Keratinocyte (primary cell): ENCODE measurements around the gene PABPN1. TPM values are rescaled to one million over a fixed set of nuclear protein-coding genes. Genes with fewer than 3 reads are reported as not detected.

Experiments used
- DNase-seq: peaks from one replicate; pipeline ENCODE4 v3.0.0-alpha.2; 2011; ENCODE audit warnings: low read depth, missing footprints, low spot score
- FAIRE-seq: peaks from 2 replicates; lab custom pipeline; 2011; peaks lifted over from hg19 to GRCh38; lab: Jason Lieb, UNC
- H2AFZ ChIP-seq: 2 replicates; pipeline ENCODE4 v1.6.0; 2012; ENCODE audit warnings: low read length, control low read depth, inconsistent platforms; ENCODE audit not compliant: control insufficient read depth
- H3K27ac ChIP-seq: 2 replicates; pipeline ENCODE4 v1.5.1; 2011; ENCODE audit warnings: low read length; ENCODE audit not compliant: control insufficient read depth, insufficient read depth
- H3K27me3 ChIP-seq: 3 replicates; pipeline ENCODE4 v1.6.0; 2011; ENCODE audit warnings: low read length; ENCODE audit not compliant: control insufficient read depth, insufficient read depth; ENCODE audit errors: extremely low read depth
- H3K36me3 ChIP-seq, 2 experiments: 2 replicates in 1 of 2; 3 replicates in 1 of 2; pipeline ENCODE4 v1.5.1; 2011; ENCODE audit warnings: low read length in 2 of 2, mild to moderate bottlenecking in 1 of 2; ENCODE audit not compliant: control insufficient read depth in 2 of 2, insufficient read depth in 2 of 2; ENCODE audit errors: extremely low read depth in 1 of 2
- H3K4me1 ChIP-seq: 3 replicates; pipeline ENCODE4 v1.5.1; 2011; ENCODE audit warnings: low read length; ENCODE audit not compliant: control insufficient read depth, insufficient read depth; ENCODE audit errors: extremely low read depth
- H3K4me2 ChIP-seq: 3 replicates; pipeline ENCODE4 v1.6.0; 2011; ENCODE audit warnings: low read depth, low read length; ENCODE audit not compliant: control insufficient read depth, insufficient read depth; ENCODE audit errors: extremely low read depth
- H3K4me3 ChIP-seq, 3 experiments: fragments of 200-600 bp in 1 of 3; sonication (generic) in 1 of 3; 2 replicates in 2 of 3; 3 replicates in 1 of 3; pipeline ENCODE4 v1.5.1; 2011 to 2016; ENCODE audit warnings: low read length in 3 of 3, mild to moderate bottlenecking in 3 of 3, control low read depth in 2 of 3, inconsistent platforms in 1 of 3, low read depth in 1 of 3, mixed read lengths in 1 of 3, mixed run types in 1 of 3, moderate library complexity in 1 of 3; ENCODE audit not compliant: control insufficient read depth in 2 of 3, insufficient read depth in 2 of 3; ENCODE audit errors: extremely low read depth in 1 of 3
- H3K79me2 ChIP-seq: 2 replicates; pipeline ENCODE4 v1.6.0; 2012; ENCODE audit warnings: low read length; ENCODE audit not compliant: control insufficient read depth, insufficient read depth
- H3K9ac ChIP-seq: 3 replicates; pipeline ENCODE4 v1.6.0; 2011; ENCODE audit warnings: low read length; ENCODE audit not compliant: control insufficient read depth, insufficient read depth; ENCODE audit errors: extremely low read depth
- H3K9me1 ChIP-seq: 3 replicates; pipeline ENCODE4 v1.6.0; 2011; ENCODE audit warnings: low read length; ENCODE audit not compliant: control insufficient read depth, insufficient read depth; ENCODE audit errors: extremely low read depth
- H3K9me3 ChIP-seq: 2 replicates; pipeline ENCODE4 v1.5.1; 2012; ENCODE audit warnings: low read depth, low read length; ENCODE audit not compliant: control insufficient read depth
- H4K20me1 ChIP-seq: 3 replicates; pipeline ENCODE4 v1.6.0; 2011; ENCODE audit warnings: low read length; ENCODE audit not compliant: control insufficient read depth, insufficient read depth; ENCODE audit errors: extremely low read depth
- CTCF ChIP-seq, 3 experiments: IDR thresholded peaks in 1 of 3; conservative IDR thresholded peaks in 1 of 3; optimal IDR thresholded peaks in 1 of 3; 2 replicates in 2 of 3; 3 replicates in 1 of 3; pipeline versions ENCODE3 to v1.5.1; 2011; ENCODE audit warnings: low read length in 3 of 3, mild to moderate bottlenecking in 3 of 3, moderate library complexity in 2 of 3, control low read depth in 1 of 3, inconsistent platforms in 1 of 3; ENCODE audit not compliant: insufficient read depth in 2 of 3; ENCODE audit errors: extremely low read depth in 1 of 3
- EZH2 ChIP-seq: IDR thresholded peaks from one replicate; pipeline ENCODE4 v1.6.1; 2012; ENCODE audit warnings: inconsistent platforms, mild to moderate bottlenecking, low read length, moderate library complexity
- dilution Hi-C: fragments of 300-500 bp; cut with MboI; formaldehyde crosslinking; loops from one replicate; pipeline ENCODE4 v1.7.0; 2020; ENCODE audit warnings: low sequenced_read_pairs; ENCODE audit not compliant: extremely low pct_ligation_motif_present
- polyA plus RNA-seq, 5 experiments: library from polyadenylated mRNA; depleted of rRNA in 3 of 5; stranded (reverse) in 3 of 5; stranded (forward) in 1 of 5; unstranded in 1 of 5; fragments of >200 nt; gene quantifications; 1 replicate in 1 of 5; 2 replicates in 3 of 5; 3 replicates in 1 of 5; pipeline versions ENCODE4 v1.2.1 to v1.2.3, GENCODE V29; 2011 to 2012; ENCODE audit warnings: missing spikeins in 2 of 5, low read depth in 1 of 5, low replicate concordance in 1 of 5

PABPN1 gene
- polyA plus RNA-seq, 1 donor (not counting 4 experiments of a cell fraction or from before 2014, with no cell fraction given) = 185 TPM

DNA sequence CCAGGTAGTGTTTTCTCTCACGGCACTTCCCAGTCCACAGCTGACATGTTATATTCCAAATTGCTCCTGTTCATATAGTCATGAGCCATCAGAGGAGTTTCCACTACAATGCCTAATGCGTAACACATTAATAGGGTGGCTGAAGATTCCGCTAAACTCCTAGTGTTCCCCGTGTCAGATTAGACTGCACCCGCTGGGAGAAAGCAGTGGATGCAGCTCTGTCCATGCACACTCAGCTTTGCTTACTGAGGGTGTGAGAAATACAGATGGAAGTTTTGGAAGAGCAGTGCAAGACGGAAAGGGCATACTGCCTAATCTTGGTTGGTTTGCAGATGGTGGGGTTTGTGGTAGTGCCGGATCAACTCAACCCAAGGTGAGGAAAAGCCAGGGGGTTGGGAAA lies 24.2 kb upstream of the PABPN1 start:
- no peak for TF ChIP-seq EZH2
- no peak for TF ChIP-seq CTCF (optimal IDR thresholded peaks at IDR 0.05 in 1 of 3, IDR thresholded peaks at IDR 0.05 in 1 of 3, conservative IDR thresholded peaks at IDR 0.05 in 1 of 3; ENCODE audit: extremely low read depth in 1 of 3, insufficient read depth in 2 of 3, low read length in 3 of 3)
- Histone ChIP-seq H3K9me3 (no peaks in the 10 kb centered on the region), H3K4me1 (peaks cover 31% of the 10 kb centered on the region), H3K9me1 (no peaks in the 10 kb centered on the region), H4K20me1 (no peaks in the 10 kb centered on the region), H3K36me3 (no peaks in the 10 kb centered on the region), H3K4me2 (no peak overlapping the region), H3K27ac (no peak overlapping the region), H3K79me2 (no peaks in the 10 kb centered on the region), H3K27me3 (no peaks in the 10 kb centered on the region), H3K4me3 (no peak overlapping the region), H2AFZ (no peak overlapping the region), H3K9ac (no peak overlapping the region)
- FAIRE-seq (no peak), DNase-seq (no peak)
- dilution Hi-C loops = no loop called here

DNA sequence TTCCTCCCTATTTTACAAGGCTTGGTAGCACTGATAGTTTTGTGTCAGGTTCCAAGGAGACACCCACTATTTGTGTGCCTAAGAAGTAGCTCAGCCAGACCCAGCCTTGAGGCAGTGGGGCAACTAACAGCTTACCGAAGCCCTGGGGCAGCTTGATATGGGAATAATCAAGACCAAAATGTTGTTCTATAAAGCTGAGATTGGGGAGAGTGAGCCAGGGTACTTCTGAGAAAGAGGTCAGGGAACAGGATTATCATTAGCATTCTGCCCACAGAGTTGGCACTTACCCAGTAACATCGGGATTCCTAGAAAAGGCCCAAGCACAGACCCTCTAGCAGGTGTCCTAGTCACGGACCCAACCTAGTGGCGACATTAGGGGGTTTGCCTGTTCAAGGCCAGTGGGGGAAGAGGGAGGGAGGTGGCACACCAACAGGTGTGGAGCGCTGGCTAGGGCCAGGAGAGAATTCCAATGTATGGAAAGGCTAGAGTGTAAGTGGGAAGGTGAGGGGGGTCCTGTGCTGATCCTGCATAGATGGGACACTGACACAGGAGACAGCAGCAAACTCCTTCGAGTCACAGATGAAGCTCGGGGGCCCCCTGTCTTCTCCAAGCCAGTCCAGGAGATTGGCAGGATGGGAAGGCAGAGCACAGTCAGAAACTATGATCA lies 23.5 kb upstream of the PABPN1 start:
- no peak for DNase-seq
- no peaks in the 10 kb centered on the region for H3K36me3 ChIP-seq
- H3K4me2 ChIP-seq = no peak overlapping the region
- no peaks in the 10 kb centered on the region for H3K9me1 ChIP-seq
- H3K79me2 ChIP-seq = no peaks in the 10 kb centered on the region
- TF ChIP-seq CTCF (optimal IDR thresholded peaks at IDR 0.05 in 1 of 3, IDR thresholded peaks at IDR 0.05 in 1 of 3, conservative IDR thresholded peaks at IDR 0.05 in 1 of 3; ENCODE audit: extremely low read depth in 1 of 3, insufficient read depth in 2 of 3, low read length in 3 of 3) = no peak
- TF ChIP-seq EZH2 = no peak
- dilution Hi-C loops = no loop called here
- H3K27ac ChIP-seq = peak overlapping the region; percentile 79
- no peaks in the 10 kb centered on the region for H3K27me3 ChIP-seq
- H3K9ac ChIP-seq = peak overlapping the region; percentile 19
- no peaks in the 10 kb centered on the region for H3K9me3 ChIP-seq
- no peak overlapping the region for H3K4me3 ChIP-seq
- H3K4me1 ChIP-seq = peaks cover 33% of the 10 kb centered on the region
- H4K20me1 ChIP-seq = no peaks in the 10 kb centered on the region
- no peak overlapping the region for H2AFZ ChIP-seq
- no peak for FAIRE-seq
